Fibroblast of lung (primary cell): Measurements from ENCODE around the gene ARMH2. TPM values are rescaled to one million over a fixed set of nuclear protein-coding genes. Genes with fewer than 3 reads are reported as not detected.

Experiments
- DNase-seq, 2 donors: peaks; one replicate each; pipeline versions ENCODE4 v3.0.0 to v3.0.0-alpha.2; 2010; ENCODE audit warnings: low read depth in 2 of 2
- H2AFZ ChIP-seq: 2 replicates; pipeline ENCODE4 v1.5.1; 2012; ENCODE audit warnings: low read length, control low read depth, inconsistent platforms
- H3K27ac ChIP-seq: 2 replicates; pipeline ENCODE4 v1.5.1; 2011; ENCODE audit warnings: low read length, control low read depth; ENCODE audit not compliant: insufficient read depth
- H3K27me3 ChIP-seq: 2 replicates; pipeline ENCODE4 v1.5.1; 2011; ENCODE audit warnings: mild to moderate bottlenecking, low read length; ENCODE audit not compliant: control insufficient read depth, insufficient read depth
- H3K36me3 ChIP-seq: 2 replicates; pipeline ENCODE4 v1.5.1; 2011; ENCODE audit warnings: low read length; ENCODE audit not compliant: control insufficient read depth, insufficient read depth
- H3K4me1 ChIP-seq: 2 replicates; pipeline ENCODE4 v1.5.1; 2011; ENCODE audit warnings: low read length; ENCODE audit not compliant: control insufficient read depth, insufficient read depth; ENCODE audit errors: extremely low read depth
- H3K4me2 ChIP-seq: 2 replicates; pipeline ENCODE4 v1.5.1; 2011; ENCODE audit warnings: low read length, control low read depth; ENCODE audit not compliant: insufficient read depth; ENCODE audit errors: extremely low read depth
- H3K4me3 ChIP-seq, 4 experiments: fragments of 200-600 bp in 1 of 4; sonication (generic) in 1 of 4; replicated peaks in 1 of 4; 2 replicates each; pipeline ENCODE4 v1.5.1; 2011 to 2016; ENCODE audit warnings: low read length in 4 of 4, low read depth in 3 of 4, mild to moderate bottlenecking in 3 of 4, control low read depth in 2 of 4, inconsistent platforms in 1 of 4, mixed read lengths in 1 of 4; ENCODE audit not compliant: insufficient read depth in 1 of 4; ENCODE audit errors: control extremely low read depth in 1 of 4
- H3K79me2 ChIP-seq: 2 replicates; pipeline ENCODE4 v1.5.1; 2012; ENCODE audit warnings: mild to moderate bottlenecking, low read length, inconsistent platforms; ENCODE audit not compliant: control insufficient read depth, insufficient read depth
- H3K9ac ChIP-seq: 2 replicates; pipeline ENCODE4 v1.5.1; 2011; ENCODE audit warnings: mild to moderate bottlenecking, low read length, control low read depth; ENCODE audit not compliant: insufficient read depth
- H3K9me3 ChIP-seq: 2 replicates; pipeline ENCODE4 v1.5.1; 2012; ENCODE audit warnings: low read depth, low read length; ENCODE audit not compliant: control insufficient read depth, insufficient read depth
- H4K20me1 ChIP-seq: 2 replicates; pipeline ENCODE4 v1.5.1; 2011; ENCODE audit warnings: low read length; ENCODE audit not compliant: control insufficient read depth, insufficient read depth; ENCODE audit errors: extremely low read depth
- EZH2 ChIP-seq: IDR thresholded peaks from 2 replicates; pipeline ENCODE4 v1.5.1; 2012; ENCODE audit warnings: low read length, control low read depth, mild to moderate bottlenecking; ENCODE audit errors: missing control alignments
- polyA plus RNA-seq, 2 donors: library from polyadenylated mRNA; depleted of rRNA in 1 of 2; stranded (reverse) in 1 of 2; unstranded in 1 of 2; fragments of >200 nt; gene quantifications; 2 replicates each; pipeline ENCODE4 v1.2.1, GENCODE V29; 2011 to 2012; ENCODE audit warnings: missing spikeins in 1 of 2
- total RNA-seq: library from RNA; depleted of rRNA; stranded (reverse); fragments of >200 nt; gene quantifications from 2 replicates; pipeline ENCODE4 v1.2.1, GENCODE V29; 2014
- TF ChIP-seq, protein P1 (sequence below), 2 donors: IDR thresholded peaks in 1 of 2; conservative IDR thresholded peaks in 1 of 2; 1 replicate in 1 of 2; 2 replicates in 1 of 2; pipeline ENCODE4 v1.5.1; 2011 to 2012; ENCODE audit warnings: low read length in 2 of 2, control low read depth in 1 of 2, inconsistent platforms in 1 of 2, low read depth in 1 of 2, mild to moderate bottlenecking in 1 of 2

The ARMH2 gene
- total and polyA plus RNA-seq, 2 donors (not counting 1 experiment from before 2014, with no cell fraction given): not detected

- no peaks in the 10 kb centered on the region for H3K36me3 ChIP-seq
- H3K9me3 ChIP-seq: no peaks in the 10 kb centered on the region
- no peaks in the 10 kb centered on the region for H4K20me1 ChIP-seq
- no peaks in the 10 kb centered on the region for H3K79me2 ChIP-seq
- H3K27ac ChIP-seq: no peak overlapping the region
- no peak overlapping the region for H3K4me2 ChIP-seq
- no peaks in the 10 kb centered on the region for H3K4me1 ChIP-seq
- no peaks in the 10 kb centered on the region for H3K27me3 ChIP-seq
- peak in 1 of 2 donors; percentile 32 for DNase-seq
- no peak overlapping the region for H2AFZ ChIP-seq
- TF ChIP-seq EZH2: no peak
- TF ChIP-seq, protein P1, sequence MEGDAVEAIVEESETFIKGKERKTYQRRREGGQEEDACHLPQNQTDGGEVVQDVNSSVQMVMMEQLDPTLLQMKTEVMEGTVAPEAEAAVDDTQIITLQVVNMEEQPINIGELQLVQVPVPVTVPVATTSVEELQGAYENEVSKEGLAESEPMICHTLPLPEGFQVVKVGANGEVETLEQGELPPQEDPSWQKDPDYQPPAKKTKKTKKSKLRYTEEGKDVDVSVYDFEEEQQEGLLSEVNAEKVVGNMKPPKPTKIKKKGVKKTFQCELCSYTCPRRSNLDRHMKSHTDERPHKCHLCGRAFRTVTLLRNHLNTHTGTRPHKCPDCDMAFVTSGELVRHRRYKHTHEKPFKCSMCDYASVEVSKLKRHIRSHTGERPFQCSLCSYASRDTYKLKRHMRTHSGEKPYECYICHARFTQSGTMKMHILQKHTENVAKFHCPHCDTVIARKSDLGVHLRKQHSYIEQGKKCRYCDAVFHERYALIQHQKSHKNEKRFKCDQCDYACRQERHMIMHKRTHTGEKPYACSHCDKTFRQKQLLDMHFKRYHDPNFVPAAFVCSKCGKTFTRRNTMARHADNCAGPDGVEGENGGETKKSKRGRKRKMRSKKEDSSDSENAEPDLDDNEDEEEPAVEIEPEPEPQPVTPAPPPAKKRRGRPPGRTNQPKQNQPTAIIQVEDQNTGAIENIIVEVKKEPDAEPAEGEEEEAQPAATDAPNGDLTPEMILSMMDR (conservative IDR thresholded peaks at IDR 0.05 in 1 of 2, IDR thresholded peaks at IDR 0.05 in 1 of 2; ENCODE audit: low read depth in 1 of 2, low read length in 2 of 2): no peak
- H3K4me3 ChIP-seq: no peak overlapping the region
- H3K9ac ChIP-seq: no peak overlapping the region
These were observed 2.0 kb downstream of the ARMH2 start for GRCh38 chr6:24796616-24797290.

DNA sequence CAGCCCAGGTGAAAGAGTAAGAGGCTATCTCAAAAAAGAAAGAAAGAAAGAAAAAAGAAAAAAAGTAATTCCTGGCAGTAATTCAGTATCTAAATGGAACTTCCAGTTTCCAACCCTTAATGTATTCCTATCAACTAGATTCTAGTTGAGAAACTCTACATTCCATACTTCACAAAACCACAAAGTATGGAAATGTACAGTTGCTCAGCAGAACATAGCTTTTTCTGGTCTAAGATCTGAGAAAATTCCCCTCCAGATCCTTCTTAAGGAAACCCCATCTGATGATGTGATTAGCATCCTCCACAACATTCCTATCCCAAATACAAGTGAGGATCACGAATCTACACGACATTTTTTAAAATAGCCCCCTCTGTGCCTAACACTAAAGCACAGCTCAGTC lies 3.6 kb downstream of the ARMH2 start:
- no peaks in the 10 kb centered on the region for H4K20me1 ChIP-seq
- no peaks in the 10 kb centered on the region for H3K79me2 ChIP-seq
- no peak for TF ChIP-seq EZH2
- TF ChIP-seq, protein P1 (conservative IDR thresholded peaks at IDR 0.05 in 1 of 2, IDR thresholded peaks at IDR 0.05 in 1 of 2; ENCODE audit: low read depth in 1 of 2, low read length in 2 of 2): no peak
- H3K36me3 ChIP-seq: no peaks in the 10 kb centered on the region
- H2AFZ ChIP-seq: no peak overlapping the region
- H3K27me3 ChIP-seq: no peaks in the 10 kb centered on the region
- H3K4me1 ChIP-seq: no peaks in the 10 kb centered on the region
- peak in 1 of 2 donors; percentile 7 for DNase-seq
- H3K27ac ChIP-seq: no peak overlapping the region
- no peak overlapping the region for H3K4me3 ChIP-seq
- no peak overlapping the region for H3K9ac ChIP-seq
- no peaks in the 10 kb centered on the region for H3K9me3 ChIP-seq
- H3K4me2 ChIP-seq: no peak overlapping the region

DNA sequence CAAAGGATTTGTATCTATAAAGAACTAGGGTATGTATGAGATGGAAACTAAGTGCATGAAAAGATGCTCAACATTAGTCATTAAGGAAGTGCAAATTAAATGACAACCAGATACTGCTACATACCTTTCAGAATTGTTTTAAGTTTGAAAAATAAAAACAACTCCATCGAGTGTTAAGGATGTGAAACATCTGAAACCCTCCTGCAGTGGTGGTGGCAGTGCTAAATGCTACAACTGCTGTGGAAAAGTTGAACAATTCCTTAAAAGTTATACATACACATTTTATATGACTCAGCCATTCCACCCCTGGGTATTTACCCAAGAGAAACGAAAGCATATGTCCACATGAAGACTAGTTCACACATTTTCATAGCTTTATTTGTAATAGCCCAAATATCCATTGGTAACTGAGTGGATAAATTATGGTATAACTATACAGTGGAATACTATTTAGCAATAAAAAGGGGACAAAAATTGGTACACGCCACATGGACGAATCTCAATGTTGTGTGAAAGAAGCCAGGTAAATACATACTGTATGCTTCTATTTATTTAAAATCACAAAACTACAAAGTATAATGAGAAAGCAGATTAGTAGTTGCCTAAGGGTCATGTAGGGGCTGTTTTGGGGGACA lies 10.6 kb downstream of the ARMH2 start:
- no peak overlapping the region for H3K27ac ChIP-seq
- H3K4me1 ChIP-seq: no peaks in the 10 kb centered on the region
- H3K36me3 ChIP-seq: peaks cover 3% of the 10 kb centered on the region
- DNase-seq: peak in 1 of 2 donors; percentile 7
- no peaks in the 10 kb centered on the region for H4K20me1 ChIP-seq
- no peak for TF ChIP-seq EZH2
- TF ChIP-seq, protein P1 (conservative IDR thresholded peaks at IDR 0.05 in 1 of 2, IDR thresholded peaks at IDR 0.05 in 1 of 2; ENCODE audit: low read depth in 1 of 2, low read length in 2 of 2): no peak
- no peak overlapping the region for H3K4me2 ChIP-seq
- H3K9ac ChIP-seq: no peak overlapping the region
- H3K4me3 ChIP-seq: no peak overlapping the region
- no peaks in the 10 kb centered on the region for H3K27me3 ChIP-seq
- no peaks in the 10 kb centered on the region for H3K9me3 ChIP-seq
- no peak overlapping the region for H2AFZ ChIP-seq
- H3K79me2 ChIP-seq: no peaks in the 10 kb centered on the region
